ENCODE data around the gene HACD1. TPM values are rescaled to one million over a fixed set of nuclear protein-coding genes. Genes with fewer than 3 reads are reported as not detected.

The HACD1 gene
- total RNA-seq (2022; extraction: Qiagen RNA extraction) = 40.2 to 61.8 TPM (median 52.7 TPM) in 5 replicates

DNA sequence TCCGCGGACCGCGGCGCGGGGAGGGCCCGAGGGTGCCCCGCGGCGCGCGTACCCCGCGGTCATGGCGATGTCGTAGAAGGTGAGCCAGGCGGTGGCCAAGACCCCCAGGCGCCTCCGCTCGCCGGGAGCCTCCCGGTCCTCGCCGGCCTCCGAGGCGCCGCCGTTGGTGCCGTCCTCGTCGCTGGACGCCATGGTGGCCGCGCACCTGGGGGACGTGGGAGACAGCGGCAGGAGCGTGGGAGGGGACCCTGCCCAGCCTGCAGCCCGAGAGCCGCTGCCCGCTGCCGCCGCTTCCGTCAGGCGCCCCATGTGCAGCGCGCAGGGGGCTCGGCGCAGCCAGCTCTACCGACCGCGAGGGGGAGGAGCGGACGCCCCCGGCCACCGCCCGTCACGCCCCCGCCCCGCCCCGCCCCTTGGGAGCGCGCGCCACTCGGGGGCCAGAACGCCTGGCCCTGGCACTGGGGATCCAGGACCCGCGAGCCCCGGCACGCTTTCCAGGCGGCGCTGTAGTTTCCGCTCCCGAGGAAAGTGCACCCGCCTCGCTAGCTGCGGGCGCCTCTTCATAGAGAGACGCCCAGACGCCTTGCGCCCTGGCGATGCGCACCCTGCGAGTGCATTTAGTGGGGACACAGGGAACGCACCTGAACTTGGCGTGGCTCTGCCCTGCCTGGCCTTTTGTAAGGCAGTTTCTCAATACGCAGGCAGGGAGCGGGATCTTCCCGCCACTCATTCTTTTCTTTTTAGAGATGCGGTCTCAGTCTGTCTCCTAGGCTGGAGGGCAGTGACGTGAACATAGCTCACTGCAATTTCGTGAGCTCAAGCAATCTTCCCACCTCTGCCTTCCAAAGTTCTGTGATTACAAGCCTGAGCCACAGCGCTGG, at the start of gene HACD1:
TSS of gene HACD1 (minus strand) at position 344 of the 881 bp plus-strand sequence. CDS start at position 309, 35 bp downstream.

DNA sequence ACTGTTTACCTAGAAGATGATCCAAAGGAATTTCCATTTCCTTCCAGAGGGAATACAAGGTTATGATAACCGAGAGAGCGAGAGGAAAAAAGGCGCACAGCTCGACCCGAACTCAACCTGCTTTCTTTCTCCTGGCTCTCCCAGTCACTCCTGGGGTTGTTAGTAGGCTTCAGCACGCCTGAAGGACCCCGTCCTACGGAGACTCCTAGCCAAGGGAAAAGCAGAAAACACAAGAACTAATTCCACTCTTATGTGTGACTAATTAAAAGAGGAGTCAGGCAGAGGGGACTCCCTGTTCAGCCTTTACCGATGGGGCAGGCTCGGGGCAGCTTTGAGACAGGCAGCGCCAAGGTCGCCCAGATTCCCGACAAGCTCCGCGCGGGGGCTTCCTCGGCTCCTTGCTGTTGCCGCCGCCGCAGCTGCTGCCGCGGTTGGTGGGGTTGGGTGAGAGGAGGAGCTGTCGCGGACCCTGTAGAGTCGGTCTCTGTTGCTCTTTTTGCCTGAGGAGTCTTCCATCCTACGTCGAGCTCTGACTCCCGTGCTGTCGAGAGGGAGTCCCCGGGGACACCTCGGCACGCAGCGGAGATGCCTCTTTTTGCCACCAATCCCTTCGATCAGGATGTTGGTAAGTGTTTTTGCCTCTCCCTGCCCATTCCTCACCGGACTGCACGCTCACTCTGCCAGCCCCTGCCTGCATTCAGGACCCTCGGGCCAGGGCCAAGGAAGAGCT, 26.7 kb upstream of the HACD1 start, which contains the start of gene STAM:
TSS of gene STAM (plus strand) at position 397 of the 730 bp plus-strand sequence. CDS start at position 586, 189 bp downstream.

Other genes starting within 250 kb of the HACD1 start
- gene ST8SIA6, start 162.8 kb downstream of the HACD1 start, total RNA-seq (2022; extraction: Qiagen RNA extraction) = 0.03 to 0.19 TPM (median 0.08 TPM) in 4 of 5 replicates, not detected in the other
- 22.8 to 28.1 TPM (median 25.1 TPM) in 5 replicates for gene STAM, start 26.8 kb upstream of the HACD1 start, total RNA-seq (2022; extraction: Qiagen RNA extraction)
- gene TMEM236, start 134.8 kb upstream of the HACD1 start, total RNA-seq (2022; extraction: Qiagen RNA extraction) = 0.04 to 0.05 TPM (median 0.05 TPM) in 3 of 5 replicates, not detected in the others
- 0.01 to 0.04 TPM (median 0.02 TPM) in 4 of 5 replicates, not detected in the other for gene MRC1, start 192.0 kb upstream of the HACD1 start, total RNA-seq (2022; extraction: Qiagen RNA extraction)